ENCODE data around the gene CLCN4.

DNA sequence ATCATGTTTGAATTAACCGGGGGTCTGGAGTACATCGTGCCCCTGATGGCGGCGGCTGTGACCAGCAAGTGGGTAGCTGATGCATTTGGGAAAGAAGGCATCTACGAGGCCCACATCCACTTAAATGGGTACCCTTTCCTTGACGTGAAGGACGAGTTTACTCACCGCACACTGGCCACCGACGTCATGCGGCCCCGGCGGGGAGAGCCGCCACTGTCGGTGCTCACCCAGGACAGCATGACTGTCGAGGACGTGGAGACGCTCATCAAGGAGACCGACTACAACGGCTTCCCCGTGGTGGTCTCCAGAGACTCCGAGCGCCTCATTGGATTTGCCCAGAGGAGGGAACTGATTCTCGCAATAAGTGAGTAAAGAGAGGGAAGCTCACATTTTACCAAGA, 56.9 kb downstream of the CLCN4 start:
- TF ChIP-seq, protein P1, sequence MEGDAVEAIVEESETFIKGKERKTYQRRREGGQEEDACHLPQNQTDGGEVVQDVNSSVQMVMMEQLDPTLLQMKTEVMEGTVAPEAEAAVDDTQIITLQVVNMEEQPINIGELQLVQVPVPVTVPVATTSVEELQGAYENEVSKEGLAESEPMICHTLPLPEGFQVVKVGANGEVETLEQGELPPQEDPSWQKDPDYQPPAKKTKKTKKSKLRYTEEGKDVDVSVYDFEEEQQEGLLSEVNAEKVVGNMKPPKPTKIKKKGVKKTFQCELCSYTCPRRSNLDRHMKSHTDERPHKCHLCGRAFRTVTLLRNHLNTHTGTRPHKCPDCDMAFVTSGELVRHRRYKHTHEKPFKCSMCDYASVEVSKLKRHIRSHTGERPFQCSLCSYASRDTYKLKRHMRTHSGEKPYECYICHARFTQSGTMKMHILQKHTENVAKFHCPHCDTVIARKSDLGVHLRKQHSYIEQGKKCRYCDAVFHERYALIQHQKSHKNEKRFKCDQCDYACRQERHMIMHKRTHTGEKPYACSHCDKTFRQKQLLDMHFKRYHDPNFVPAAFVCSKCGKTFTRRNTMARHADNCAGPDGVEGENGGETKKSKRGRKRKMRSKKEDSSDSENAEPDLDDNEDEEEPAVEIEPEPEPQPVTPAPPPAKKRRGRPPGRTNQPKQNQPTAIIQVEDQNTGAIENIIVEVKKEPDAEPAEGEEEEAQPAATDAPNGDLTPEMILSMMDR (conservative IDR thresholded peaks at IDR 0.05): no peak
- TF ChIP-seq EZH2 (IDR thresholded peaks at IDR 0.05; ENCODE audit: low read depth): no peak
